HG03558 (cell line): ENCODE results near the gene PYGM.

Source experiments
- ATAC-seq: cut with Tn5 transposase; IDR thresholded peaks from one replicate; pipeline ENCODE4 v1.9.1; 2021; ENCODE audit warnings: moderate number of reproducible peaks; ENCODE audit not compliant: unreplicated experiment; ENCODE audit errors: extremely low read depth

The PYGM gene

DNA sequence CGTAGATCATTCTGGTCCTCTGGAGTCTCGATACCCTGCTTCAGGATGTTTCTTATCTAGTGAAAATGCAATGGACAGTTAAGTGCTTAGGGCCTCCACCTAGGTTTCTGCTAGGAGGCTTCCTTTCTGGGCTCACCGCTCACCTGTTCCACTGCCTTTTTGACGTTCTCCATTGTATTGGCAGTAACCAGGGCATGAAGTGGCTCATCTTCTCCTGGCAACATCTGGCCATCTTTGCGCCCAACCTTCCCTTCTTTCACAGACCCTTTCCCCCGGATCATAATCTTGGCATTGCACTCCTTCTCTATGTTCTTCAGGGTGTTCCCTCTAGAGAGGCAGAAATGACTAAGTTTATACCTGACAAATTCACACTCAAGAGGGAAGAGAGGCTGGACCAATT, 9.5 kb upstream of the PYGM start:
- ATAC-seq, result no peak

DNA sequence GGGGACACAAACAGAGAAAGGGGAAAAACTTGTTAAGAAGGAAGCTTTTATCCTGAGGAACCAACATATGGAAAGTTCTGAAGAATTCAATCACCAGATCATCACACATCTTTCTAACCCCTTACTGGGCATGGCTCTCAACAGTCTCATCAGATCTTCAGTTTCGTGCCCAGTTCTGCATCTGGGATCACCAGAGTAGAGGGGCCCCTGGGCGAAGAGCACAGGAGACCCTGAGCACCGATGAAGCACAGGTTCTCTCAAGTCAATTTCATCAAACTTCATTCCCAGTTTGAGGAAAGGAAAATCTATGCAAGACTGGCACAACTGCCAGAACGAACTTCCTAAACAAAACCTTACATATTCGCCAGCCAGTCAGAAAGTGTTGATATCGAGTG, 8.5 kb upstream of the PYGM start:
- ATAC-seq, result no peak

DNA sequence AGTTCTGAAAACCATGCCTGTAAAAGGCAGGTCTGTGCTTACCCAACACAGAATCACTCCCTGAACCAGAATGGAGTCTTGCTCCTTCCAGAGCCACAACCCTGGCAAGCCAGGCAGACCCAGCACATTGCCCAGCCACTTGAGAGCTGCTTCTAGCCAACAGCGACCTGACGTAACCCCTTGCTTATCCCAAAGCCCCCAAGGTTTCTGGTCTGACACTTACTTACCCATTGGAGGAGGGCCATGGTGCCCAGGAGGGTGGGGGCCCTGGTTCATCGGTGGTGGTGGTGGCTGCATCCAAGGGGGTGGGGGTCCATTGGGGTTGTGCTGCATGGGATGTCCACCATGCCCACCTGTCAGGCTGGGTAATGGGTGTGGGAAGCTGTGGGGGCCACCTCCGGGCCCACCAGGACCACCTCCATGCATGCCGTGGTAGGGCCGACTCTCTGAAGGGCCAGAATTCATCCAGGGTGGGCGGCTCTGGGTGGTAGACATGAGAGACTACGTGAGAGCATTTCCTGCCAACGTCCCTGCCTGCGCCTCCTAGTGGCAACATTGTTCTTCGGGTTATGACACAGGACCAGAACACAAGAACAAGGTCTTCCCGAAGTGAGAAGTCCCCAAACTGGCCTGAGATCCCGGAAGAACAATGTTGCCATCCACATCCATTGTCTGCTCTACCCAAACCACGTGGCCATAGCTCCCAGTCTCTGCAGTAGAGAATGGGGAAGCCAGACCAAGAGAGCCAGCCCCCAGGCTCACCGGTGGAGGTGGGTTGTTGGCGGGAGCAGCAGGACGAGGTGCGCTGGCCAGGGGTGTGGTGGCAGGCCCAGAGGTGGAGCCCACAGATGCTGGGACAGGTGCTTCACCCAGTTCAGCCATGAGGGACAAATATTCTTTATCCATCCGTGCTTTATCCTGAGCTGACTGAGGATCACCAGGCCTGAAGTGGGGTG, 7.8 kb upstream of the PYGM start:
- no peak for ATAC-seq

GRCh38 chr11:64766881-64767280, 7.1 kb upstream of the PYGM start:
- no peak for ATAC-seq

DNA sequence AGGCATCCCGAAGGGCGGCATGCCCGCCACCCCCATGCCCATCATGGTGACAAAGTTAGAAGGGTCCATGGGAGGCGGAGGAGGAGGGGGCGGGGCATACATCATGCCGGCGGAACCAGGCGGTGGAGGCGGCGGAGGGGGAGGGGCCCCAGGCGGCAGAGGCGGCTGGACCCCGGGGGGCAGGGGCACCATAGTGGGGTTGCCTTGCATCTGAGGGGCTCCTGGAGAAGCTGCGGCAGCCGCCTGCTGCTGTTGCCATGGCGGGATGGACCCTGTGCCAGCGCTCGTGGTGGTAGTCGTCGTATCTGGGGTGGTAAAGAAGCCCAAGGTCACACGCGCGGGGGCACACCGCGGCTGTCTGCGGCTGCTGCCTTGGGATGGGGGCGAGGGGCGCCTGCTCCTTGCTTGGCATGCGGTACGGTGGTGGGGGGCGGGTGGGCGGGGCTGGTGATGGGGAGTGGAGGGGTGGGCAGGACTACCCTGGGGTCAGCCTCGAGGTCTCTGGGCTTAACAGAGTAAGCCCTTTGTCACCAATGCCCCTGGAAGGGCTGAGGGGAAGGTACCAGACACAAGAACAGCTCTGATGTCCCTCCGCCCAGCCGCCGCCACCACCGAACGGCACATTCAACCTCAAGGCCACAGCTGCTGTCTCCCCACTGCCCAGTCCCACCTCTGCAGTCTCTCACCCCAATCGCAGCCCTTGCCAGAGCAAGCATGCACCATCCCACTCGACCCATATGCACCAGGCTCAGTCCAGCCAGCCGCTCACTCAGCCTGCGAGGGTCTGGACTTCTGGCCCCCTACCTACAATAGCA, 6.3 kb upstream of the PYGM start:
- no peak for ATAC-seq

DNA sequence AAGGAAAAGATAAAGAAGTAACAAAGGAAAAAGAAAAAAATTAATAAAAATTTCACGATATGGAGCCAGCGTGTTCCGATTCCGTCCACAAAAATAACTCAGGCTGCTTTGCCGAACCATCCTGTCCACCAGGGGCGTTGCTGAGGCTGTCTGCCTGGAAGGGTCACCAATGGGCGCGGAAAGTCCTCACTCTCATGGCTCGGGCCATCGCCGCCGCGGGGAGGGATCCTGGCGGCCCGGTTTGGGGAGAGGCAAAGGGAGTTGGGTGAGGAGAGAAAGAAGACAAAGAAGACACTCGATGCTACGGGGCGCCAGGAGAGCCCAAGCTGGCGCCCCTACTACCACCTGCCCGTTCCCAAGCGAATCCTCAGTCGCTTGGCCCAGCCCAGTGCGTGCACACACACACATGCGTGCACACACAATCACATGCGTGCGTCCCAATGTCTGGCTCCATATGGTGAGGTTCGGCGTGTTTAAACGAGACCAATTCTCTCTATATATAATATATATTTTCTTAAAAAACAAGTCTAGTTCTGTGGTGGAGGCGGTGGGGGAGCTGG, 5.6 kb upstream of the PYGM start:
- no peak for ATAC-seq

DNA sequence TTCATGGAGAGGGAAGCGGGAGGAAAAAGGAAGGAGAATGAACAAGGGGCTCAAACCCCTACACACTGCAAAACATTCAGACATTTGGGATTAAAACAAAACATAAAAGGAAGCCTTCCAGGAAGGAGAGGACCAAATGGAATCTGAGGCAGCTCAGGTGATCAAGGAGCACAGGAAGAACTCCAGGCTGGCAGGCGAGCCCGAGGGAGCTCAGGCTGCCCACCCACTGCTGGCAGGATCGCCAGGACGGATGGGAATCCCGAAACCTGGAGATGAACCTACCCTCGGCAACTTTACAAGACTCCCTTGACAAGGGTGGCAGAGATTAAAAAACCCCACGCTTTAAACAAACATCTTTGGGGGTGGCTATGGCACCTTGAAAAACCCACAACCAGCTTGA, 5.0 kb upstream of the PYGM start:
- no peak for ATAC-seq

GRCh38 chr11:64764040-64764611, 4.4 kb upstream of the PYGM start:
- no peak for ATAC-seq

DNA sequence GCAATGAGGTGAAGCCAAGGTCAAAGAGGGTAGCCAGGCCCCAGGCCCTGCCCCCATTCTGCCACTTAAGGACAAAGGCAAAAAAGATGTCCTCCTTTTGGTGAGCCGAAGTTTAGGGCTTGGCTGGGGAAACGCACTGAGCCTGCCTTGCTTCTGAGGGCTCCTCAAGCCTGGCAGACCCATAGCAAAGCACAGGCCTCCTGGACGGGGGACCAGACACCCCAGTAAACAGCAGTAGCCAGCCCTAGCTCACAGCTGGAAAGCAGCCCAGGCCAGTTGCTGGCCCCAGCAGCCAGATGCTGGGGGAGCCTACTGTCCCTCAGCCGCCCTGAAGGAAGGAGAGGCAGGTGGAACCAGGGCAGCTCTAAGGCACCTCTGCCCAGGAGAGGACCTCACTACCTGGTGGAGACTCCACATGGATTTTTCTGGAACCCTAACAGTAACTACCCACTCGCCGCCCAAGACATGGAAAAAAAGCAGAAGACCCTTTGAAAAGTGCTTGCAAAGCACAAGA, 3.8 kb upstream of the PYGM start:
- ATAC-seq, result no peak

- no peak for ATAC-seq
Measured at GRCh38 chr11:64762674-64763525, 3.1 kb upstream of the PYGM start.

GRCh38 chr11:64762277-64762673, 2.5 kb upstream of the PYGM start:
- no peak for ATAC-seq

DNA sequence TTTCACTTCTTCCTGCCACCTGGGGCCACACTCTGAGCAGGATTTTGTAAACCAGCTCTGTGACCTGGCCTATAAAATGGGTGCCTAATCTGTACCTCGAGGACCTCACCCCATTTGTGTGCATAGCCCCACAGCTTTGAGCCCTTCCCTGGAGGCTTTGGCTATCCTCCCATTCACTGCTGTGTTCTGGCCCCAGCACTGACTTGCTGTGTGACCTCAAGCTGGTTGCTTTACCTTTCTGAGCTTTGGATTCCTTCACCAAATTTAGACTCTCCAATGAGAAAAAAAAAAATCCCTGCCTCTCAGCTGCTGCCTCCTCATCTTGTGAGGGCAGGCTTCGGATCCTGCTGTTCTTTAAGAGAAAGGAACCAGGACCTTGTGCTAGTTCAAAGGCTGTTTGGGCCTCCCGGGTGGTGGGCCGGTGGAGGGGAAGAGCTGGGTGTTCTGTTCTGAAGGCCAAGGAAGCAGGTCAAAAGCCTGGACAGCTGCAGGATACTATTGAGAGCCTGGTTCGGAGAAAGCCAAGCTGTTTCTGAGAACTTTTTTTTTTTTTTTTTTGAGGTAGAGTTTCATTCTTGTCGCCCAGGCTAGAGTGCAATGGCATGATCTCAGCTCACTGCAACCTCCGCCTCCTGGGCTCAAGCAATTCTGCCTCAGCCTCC, 1.1 kb upstream of the PYGM start:
- no peak for ATAC-seq

GRCh38 chr11:64759131-64759721, 548 bp downstream of the PYGM start:
- no peak for ATAC-seq

DNA sequence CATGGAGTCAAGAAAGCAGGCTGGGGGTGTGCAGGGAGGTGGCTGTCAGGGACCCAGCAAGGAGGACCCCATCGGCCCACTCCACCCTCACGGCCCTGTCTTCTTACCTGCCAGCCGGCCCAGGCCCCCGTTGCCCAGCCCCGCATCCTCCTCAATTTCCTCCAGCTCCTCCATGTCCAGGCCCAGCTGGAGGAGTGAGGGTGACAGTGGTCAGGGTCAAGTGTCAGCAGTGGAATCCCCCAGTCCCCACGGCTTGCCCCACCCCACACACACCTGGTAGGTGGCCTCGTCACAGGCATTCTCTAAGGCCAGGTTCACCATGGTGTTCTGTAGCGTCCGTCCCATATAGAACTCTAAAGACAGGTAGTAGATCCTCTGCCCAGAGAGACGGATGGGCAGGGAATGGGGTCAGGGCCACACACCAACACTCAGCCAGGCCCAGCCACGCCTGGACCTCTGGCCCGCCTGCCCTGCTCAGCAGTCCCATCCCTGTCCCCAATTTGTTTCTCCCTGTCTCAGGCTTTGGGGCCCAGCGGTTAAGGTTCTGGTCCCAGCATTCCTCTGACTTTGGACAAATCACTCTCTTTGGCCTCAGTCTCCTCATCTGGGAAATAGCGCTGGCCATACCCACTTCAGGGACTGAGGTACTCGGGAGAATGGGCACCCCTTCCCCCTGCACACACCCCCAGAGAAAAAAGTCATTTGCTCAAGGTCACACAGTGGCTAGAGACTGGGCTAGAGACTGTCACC, 1.3 kb downstream of the PYGM start:
- no peak for ATAC-seq

DNA sequence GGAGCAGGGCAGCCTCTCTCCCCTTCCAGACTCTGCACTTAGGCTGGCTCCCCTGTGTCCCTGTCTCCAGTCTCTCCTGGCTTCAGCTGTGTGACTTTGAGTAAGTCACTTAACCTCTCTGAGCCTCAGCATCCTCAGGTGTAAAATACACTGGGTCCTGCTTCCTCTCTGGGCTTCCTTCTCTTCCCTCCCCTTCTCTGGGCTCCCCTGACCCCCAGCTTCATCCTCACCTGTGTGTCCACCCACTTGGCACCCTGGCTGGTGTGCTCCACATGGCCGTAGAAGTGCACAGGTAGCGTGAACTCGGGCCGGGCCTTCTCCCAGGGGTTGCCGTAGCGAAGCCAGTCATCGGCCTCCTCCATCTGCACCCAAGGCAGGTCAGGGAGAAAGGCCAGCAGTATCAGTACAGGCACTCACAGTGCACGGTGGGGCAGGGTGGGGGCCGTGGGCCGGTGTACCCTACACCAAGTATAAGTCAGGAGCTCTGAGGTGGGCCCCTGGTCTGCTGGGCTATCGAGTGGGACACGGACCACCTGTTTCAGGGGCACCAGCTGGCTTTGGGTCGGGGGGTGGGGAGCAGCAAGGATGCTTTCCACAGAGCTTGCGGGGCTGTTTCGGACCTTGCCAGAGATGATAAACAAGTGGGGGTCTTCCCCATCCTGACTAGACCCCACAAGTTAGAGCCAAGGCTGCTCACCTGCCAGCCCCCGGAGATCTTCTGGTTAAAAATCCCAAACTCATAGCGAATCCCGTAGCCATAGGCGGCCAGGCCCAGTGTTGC, 2.0 kb downstream of the PYGM start:
- no peak for ATAC-seq

DNA sequence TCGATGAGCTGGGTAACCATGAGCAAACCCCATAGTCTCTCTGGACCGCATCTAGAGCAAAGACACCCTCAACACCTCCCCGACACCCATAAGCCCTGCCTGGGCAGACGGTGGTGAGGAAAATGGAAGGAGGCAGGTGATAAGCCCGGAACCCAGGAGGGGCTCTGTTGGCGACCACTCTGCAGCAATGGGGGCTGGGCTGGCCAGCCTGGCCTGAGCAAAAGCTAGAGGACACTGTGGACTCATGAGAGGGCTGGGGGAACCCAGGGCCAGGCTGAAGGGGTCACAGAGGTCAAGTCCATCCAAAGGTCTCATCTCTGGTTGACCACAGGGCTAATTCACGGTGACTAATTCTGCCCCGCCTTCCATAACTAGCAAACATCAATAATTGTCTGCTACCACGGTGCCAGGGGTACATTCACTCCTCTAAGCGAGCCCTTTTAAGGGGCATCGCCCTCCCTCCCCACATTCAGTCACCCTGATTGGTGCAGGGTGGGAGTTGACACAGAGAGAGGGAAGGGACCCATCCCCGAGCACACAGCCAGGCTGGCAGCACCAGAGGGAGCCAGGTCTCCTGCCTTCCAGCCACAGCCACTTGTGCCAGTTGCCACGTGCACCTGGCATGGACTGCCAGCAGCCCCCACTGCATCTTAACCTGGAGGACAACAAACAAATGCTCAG, 4.0 kb downstream of the PYGM start:
- ATAC-seq, result no peak
